MM.1S (cell line): ENCODE results near the gene PFDN1.

Source experiments
- DNase-seq: peaks from one replicate; pipeline ENCODE4 v3.0.0-alpha.2; 2015
- H2AFZ ChIP-seq: fragments of 300-600 bp; sonication (generic); 2 replicates; pipeline ENCODE4 v1.6.0; 2016; ENCODE audit warnings: antibody characterized with exemption, low read length
- H3F3A ChIP-seq: fragments of 300-600 bp; sonication (generic); 2 replicates; pipeline ENCODE4 v1.6.1; 2016; ENCODE audit warnings: mild to moderate bottlenecking, antibody characterized with exemption, low read length, moderate library complexity, mixed read lengths; ENCODE audit not compliant: insufficient read depth
- H3K27ac ChIP-seq: fragments of 300-600 bp; sonication (generic); 2 replicates; pipeline ENCODE4 v1.5.1; 2016; ENCODE audit warnings: mild to moderate bottlenecking, low read length
- H3K27me3 ChIP-seq: fragments of 300-600 bp; sonication (generic); replicated peaks from 2 replicates; pipeline ENCODE4 v1.6.0; 2016; ENCODE audit warnings: low read length; ENCODE audit not compliant: insufficient read depth
- H3K36me3 ChIP-seq: fragments of 300-600 bp; sonication (generic); replicated peaks from 2 replicates; pipeline ENCODE4 v1.6.1; 2016; ENCODE audit warnings: mild to moderate bottlenecking, low read length, mixed read lengths; ENCODE audit not compliant: insufficient read depth
- H3K4me1 ChIP-seq: fragments of 300-600 bp; sonication (generic); 2 replicates; pipeline ENCODE4 v1.6.1; 2016; ENCODE audit warnings: low read length, mixed read lengths
- H3K4me2 ChIP-seq: fragments of 300-600 bp; sonication (generic); 2 replicates; pipeline ENCODE4 v1.6.0; 2016; ENCODE audit warnings: low read depth, low read length
- H3K4me3 ChIP-seq: fragments of 300-600 bp; sonication (generic); 2 replicates; pipeline ENCODE4 v1.5.1; 2016; ENCODE audit warnings: low read length, mixed read lengths
- H3K79me2 ChIP-seq: fragments of 300-600 bp; sonication (generic); 2 replicates; pipeline ENCODE4 v1.6.1; 2016; ENCODE audit warnings: mixed run types, low read length, mixed read lengths
- H3K9ac ChIP-seq: fragments of 300-600 bp; sonication (generic); 2 replicates; pipeline ENCODE4 v1.6.1; 2016; ENCODE audit warnings: low read length, mixed read lengths
- H3K9me2 ChIP-seq: fragments of 300-600 bp; sonication (generic); replicated peaks from 2 replicates; pipeline ENCODE4 v1.6.1; 2016; ENCODE audit warnings: mild to moderate bottlenecking, low read length, mixed read lengths; ENCODE audit not compliant: insufficient read depth
- H3K9me3 ChIP-seq: fragments of 300-600 bp; sonication (generic); replicated peaks from 2 replicates; pipeline ENCODE4 v1.6.1; 2016; ENCODE audit warnings: mild to moderate bottlenecking, low read length, mixed read lengths; ENCODE audit not compliant: insufficient read depth
- H4K20me1 ChIP-seq: fragments of 300-600 bp; sonication (generic); 2 replicates; pipeline ENCODE4 v1.6.1; 2016; ENCODE audit warnings: mild to moderate bottlenecking, low read length, moderate library complexity, mixed read lengths; ENCODE audit not compliant: insufficient read depth
- CTCF ChIP-seq: fragments of 300-600 bp; sonication (generic); IDR thresholded peaks from 2 replicates; pipeline ENCODE4 v1.5.1; 2016; ENCODE audit warnings: antibody characterized with exemption, low read length, mixed read lengths
- EZH2 ChIP-seq: fragments of 300-600 bp; sonication (generic); optimal IDR thresholded peaks from 2 replicates; pipeline ENCODE3; 2017; ENCODE audit warnings: low read depth, mild to moderate bottlenecking, antibody characterized with exemption, low read length, mixed read lengths
- EZH2phosphoT487 ChIP-seq: fragments of 300-600 bp; sonication (generic); IDR thresholded peaks from 2 replicates; pipeline ENCODE4 v1.6.1; 2018; ENCODE audit warnings: antibody characterized with exemption, low read length

PFDN1 gene

DNA sequence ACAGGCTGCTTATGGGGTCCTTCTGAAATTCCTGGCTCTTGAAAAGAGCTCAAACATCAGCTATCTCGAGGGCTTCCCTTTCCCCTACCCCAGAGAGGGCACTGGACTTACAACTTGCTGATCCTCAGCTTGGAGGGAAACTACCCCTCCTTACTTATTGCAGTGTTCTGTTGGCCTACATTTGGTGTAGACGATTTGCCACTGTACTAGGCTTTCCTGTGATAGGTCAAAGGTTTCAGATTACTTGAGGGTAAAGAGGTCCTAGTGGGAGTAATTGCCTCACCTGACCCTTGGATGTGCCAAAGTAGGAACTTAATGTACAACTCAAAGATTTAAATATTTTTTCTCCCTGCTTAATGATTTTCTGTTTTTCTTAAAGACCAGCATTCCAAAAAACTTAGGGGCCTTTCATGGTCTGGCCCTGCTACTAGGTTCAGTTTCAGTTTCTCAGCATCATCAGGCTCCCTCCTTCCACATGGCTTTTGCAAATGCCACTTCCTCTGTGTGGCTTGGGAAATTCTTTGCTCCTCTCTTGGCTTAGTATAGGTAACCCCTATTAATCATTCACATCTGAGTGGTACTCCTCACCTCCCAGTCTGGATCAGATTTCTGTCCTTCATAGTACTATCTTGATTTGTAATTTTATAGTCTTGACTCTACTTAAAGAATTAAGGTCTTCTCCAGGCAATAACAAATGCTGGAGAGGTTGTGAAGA, 95.5 kb downstream of the PFDN1 start:
- no peaks in the 10 kb centered on the region for H3F3A ChIP-seq
- no peaks in the 10 kb centered on the region for H3K9me3 ChIP-seq
- H3K9me2 ChIP-seq, result no peaks in the 10 kb centered on the region
- H3K27me3 ChIP-seq, result no peaks in the 10 kb centered on the region
- H3K4me2 ChIP-seq, result peak overlapping the region; percentile 25
- no peak overlapping the region for H3K4me3 ChIP-seq
- TF ChIP-seq CTCF (no peak), EZH2phosphoT487 (no peak), EZH2 (no peak)
- H3K4me1 ChIP-seq, result peaks cover 14% of the 10 kb centered on the region
- H3K27ac ChIP-seq, result peak overlapping the region; percentile 21; the same call in 1 of the 2 replicates
- H3K36me3 ChIP-seq, result no peaks in the 10 kb centered on the region
- H3K79me2 ChIP-seq, result no peaks in the 10 kb centered on the region
- no peak overlapping the region for H2AFZ ChIP-seq
- no peak overlapping the region for H3K9ac ChIP-seq
- DNase-seq, result peak; percentile 48
- no peaks in the 10 kb centered on the region for H4K20me1 ChIP-seq

- peaks cover 14% of the 10 kb centered on the region for H3K4me1 ChIP-seq
- no peak overlapping the region for H3K4me2 ChIP-seq
- H3K79me2 ChIP-seq, result no peaks in the 10 kb centered on the region
- H4K20me1 ChIP-seq, result no peaks in the 10 kb centered on the region
- DNase-seq, result no peak
- TF ChIP-seq EZH2phosphoT487, result no peak
- no peak for TF ChIP-seq CTCF
- no peak for TF ChIP-seq EZH2
- H3F3A ChIP-seq, result no peaks in the 10 kb centered on the region
- no peak overlapping the region for H3K27ac ChIP-seq
- H3K27me3 ChIP-seq, result no peaks in the 10 kb centered on the region
- H3K4me3 ChIP-seq, result no peak overlapping the region
- no peaks in the 10 kb centered on the region for H3K36me3 ChIP-seq
- no peaks in the 10 kb centered on the region for H3K9me2 ChIP-seq
- H2AFZ ChIP-seq, result no peak overlapping the region
- H3K9ac ChIP-seq, result no peak overlapping the region
- no peaks in the 10 kb centered on the region for H3K9me3 ChIP-seq
Observed at GRCh38 chr5:140205952-140206351, 96.9 kb downstream of the PFDN1 start.

DNA sequence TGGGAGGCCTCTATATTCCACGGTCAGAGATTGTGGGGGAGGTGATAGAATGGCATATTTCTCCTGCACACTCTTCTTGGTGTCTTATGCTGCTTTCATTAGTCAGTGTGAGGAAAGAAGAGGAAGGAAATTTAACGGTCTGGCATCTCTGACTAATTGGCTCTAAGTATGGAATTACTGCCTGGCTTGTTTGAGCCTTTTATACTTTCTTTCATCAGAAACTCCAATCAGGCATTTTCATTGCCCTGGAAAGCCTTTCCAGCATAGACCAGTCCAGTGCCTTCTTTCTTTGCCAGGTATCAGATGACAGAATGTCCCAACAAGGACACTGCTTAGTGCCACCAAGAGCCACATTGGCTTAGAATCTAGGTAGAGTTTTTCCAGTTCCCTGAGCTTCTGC, 97.7 kb downstream of the PFDN1 start:
- no peak for DNase-seq
- no peaks in the 10 kb centered on the region for H3K79me2 ChIP-seq

More for the DNA sequence above, 97.7 kb downstream of the PFDN1 start:
- no peaks in the 10 kb centered on the region for H4K20me1 ChIP-seq
- H3K4me2 ChIP-seq, result no peak overlapping the region
- H3K9ac ChIP-seq, result no peak overlapping the region
- no peaks in the 10 kb centered on the region for H3K9me2 ChIP-seq
- no peak overlapping the region for H3K27ac ChIP-seq
- TF ChIP-seq EZH2phosphoT487 (no peak), EZH2 (no peak), CTCF (no peak)
- no peaks in the 10 kb centered on the region for H3K36me3 ChIP-seq
- H3K4me1 ChIP-seq, result peaks cover 14% of the 10 kb centered on the region
- H3K9me3 ChIP-seq, result no peaks in the 10 kb centered on the region
- no peak overlapping the region for H2AFZ ChIP-seq
- H3K4me3 ChIP-seq, result no peak overlapping the region
- no peaks in the 10 kb centered on the region for H3F3A ChIP-seq
- no peaks in the 10 kb centered on the region for H3K27me3 ChIP-seq
